C4-2B (cell line): Measurements from ENCODE around the gene ARRDC1.

ENCODE experiments used
- H3K27ac ChIP-seq: fragments of 450-650 bp; 2 replicates; pipeline ENCODE4 v1.5.1; 2017
- ZFX ChIP-seq: fragments of 450-650 bp; IDR thresholded peaks from 2 replicates; pipeline ENCODE4 v1.6.1; 2017
- TF ChIP-seq, protein P1 (sequence below): fragments of 450-650 bp; conservative IDR thresholded peaks from 2 replicates; pipeline ENCODE4 v1.5.1; 2017; ENCODE audit warnings: mild to moderate bottlenecking

The ARRDC1 gene

DNA sequence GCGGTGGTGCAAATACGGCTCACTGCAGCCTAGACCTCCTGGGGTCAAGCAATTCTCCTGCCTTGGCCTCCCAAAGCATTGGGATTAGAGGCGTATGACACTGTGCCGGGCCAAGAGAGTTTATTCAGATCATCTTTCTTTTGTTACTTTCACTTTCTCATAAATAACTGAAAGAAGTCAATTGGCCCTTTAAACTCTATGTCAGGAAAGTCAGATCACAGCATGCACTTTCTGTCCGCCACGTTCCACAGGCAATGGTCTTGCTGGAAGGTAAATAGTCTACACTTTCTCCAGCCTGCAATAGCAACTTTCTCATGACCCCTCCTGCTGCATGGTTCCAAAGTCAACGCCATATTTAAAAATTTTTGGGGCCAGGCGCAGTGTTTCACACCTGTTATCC lies 6.5 kb upstream of the ARRDC1 start:
- no peak for TF ChIP-seq ZFX
- TF ChIP-seq, protein P1, sequence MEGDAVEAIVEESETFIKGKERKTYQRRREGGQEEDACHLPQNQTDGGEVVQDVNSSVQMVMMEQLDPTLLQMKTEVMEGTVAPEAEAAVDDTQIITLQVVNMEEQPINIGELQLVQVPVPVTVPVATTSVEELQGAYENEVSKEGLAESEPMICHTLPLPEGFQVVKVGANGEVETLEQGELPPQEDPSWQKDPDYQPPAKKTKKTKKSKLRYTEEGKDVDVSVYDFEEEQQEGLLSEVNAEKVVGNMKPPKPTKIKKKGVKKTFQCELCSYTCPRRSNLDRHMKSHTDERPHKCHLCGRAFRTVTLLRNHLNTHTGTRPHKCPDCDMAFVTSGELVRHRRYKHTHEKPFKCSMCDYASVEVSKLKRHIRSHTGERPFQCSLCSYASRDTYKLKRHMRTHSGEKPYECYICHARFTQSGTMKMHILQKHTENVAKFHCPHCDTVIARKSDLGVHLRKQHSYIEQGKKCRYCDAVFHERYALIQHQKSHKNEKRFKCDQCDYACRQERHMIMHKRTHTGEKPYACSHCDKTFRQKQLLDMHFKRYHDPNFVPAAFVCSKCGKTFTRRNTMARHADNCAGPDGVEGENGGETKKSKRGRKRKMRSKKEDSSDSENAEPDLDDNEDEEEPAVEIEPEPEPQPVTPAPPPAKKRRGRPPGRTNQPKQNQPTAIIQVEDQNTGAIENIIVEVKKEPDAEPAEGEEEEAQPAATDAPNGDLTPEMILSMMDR = no peak
- H3K27ac ChIP-seq = no peak overlapping the region

DNA sequence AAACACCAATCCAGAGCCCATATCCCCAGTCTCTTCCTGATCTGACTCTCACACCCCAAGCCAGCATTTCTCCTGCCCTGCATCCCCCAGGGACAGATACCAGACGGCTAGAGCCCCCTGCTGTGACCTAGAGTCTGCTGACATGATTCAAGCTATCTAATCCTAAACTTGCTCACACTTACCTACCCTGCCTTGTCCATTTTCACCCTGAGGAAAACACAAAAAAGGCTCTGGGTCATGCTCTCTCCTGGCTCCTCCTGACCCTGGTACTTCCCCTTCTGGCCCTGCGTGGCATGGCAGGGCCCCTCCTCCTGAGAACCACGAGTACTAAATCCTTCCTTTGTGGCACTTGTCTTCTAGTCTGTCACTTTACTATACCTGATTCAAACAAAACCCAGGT lies 2.8 kb upstream of the ARRDC1 start:
- H3K27ac ChIP-seq = no peak overlapping the region
- TF ChIP-seq, protein P1 = no peak
- no peak for TF ChIP-seq ZFX

DNA sequence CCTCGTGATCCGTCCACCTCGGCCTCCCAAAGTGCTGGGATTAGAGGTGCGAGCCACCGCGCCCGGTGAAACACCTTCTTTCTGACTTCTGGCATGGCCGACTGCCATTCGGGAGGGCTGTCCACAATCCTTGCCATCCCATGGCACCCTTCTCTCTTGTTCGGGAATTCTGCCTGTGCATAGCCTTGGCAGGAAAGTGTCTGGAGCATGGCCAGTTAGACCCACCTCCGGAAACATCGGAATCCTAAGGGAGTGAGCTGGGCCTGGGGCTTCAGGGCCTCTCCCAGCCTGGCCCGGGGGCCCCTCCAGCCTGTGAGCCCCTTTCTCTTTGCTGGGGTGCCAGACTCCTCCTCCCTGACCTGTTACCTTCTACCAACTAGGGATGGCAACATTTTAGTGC lies 1.6 kb upstream of the ARRDC1 start:
- no peak for TF ChIP-seq ZFX
- TF ChIP-seq, protein P1 = no peak
- H3K27ac ChIP-seq = no peak overlapping the region

DNA sequence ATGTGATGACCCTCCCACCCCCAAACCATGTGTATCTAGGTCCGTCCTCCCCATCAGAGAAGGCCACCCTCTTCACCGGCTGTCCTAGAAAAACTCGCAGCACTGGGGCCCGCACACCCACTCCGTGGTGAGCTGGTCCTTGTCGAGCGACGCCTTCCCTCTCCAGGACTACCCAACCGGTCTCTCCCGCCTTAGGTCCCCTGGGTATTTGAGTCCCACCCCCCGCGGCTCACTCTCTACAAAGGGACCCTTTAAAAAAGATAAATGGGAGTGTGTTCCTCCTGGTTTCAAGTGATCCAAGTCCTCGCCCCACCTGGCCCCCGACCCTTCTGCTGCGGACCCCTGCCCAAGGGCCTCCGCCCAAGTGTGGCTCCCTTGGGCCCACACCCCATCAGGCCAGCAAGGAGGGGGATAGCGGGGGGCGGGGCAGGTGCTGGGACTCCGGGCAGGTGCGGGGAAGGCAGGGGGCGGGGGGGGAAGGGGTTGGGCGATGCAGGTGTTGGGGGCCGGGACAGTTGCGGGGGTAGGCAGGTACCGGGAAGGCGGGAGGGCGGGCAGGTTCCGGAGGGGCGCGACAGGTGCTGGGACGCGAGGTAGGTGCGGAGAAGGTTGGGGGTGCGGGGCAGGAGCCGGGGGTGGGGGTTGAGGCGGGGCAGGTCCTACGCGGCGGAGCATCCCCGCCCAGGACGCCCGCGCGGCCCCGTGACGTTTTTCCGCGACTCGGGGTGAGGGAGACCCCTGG lies 970 bp upstream of the ARRDC1 start:
- peak overlapping the region; percentile 32; the same call in 1 of the 2 replicates for H3K27ac ChIP-seq
- TF ChIP-seq, protein P1 = no peak
- TF ChIP-seq ZFX = no peak

DNA sequence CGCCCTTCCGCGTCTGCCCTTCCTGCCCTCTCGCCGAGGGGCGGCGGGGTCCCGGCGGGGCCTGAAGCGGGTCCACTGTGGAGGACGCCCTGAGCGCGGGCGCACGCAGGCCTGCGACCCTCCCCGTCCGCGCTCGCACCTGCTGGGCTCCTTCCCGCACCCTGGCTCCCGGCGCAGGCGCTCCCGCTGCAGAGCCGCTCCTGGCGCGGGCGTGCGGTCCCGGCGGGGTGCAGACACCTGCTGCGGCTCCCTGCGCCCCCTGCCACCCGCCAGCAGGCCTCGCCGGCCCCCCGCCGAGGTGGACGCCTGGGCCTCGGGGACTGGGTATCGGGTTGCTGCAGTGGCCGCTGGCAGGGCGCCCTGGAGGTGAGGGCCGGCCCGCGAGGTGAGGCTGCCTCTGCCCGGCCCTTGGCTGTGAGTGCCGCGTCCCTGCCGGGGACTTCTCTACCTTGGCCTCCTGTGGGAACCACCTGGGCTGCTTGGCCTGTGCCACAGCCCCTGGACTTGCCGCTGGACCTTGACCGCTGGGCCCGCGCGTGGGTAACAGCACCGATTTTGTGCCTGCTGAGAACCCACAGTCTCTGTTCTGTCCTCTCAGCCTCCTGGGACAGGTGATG lies 627 bp downstream of the ARRDC1 start:
- TF ChIP-seq, protein P1 = no peak
- peak; percentile 85 for TF ChIP-seq ZFX
- peak overlapping the region; percentile 94 for H3K27ac ChIP-seq

DNA sequence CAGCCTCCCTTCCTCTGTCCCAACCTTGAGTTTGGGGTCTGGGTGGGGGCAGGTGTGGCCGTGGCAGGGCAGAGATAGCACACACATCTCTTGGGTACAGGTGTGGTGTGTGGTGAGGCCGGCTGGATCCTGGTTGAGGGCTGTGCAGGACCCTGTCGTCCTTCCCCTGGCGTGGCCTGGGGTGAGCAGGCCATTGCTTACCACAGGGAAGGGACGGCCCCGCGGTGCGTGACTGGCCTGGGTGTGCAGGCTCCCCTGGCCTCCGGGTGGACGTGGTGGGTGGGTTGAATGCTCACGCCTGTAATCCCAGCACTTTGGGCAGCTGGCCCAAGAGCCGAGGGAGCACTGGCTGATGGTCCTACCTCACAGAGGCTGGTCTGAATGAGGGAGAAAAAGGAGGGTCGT lies 1.2 kb downstream of the ARRDC1 start:
- H3K27ac ChIP-seq = peak overlapping the region; percentile 94
- TF ChIP-seq ZFX = no peak
- TF ChIP-seq, protein P1 = no peak

DNA sequence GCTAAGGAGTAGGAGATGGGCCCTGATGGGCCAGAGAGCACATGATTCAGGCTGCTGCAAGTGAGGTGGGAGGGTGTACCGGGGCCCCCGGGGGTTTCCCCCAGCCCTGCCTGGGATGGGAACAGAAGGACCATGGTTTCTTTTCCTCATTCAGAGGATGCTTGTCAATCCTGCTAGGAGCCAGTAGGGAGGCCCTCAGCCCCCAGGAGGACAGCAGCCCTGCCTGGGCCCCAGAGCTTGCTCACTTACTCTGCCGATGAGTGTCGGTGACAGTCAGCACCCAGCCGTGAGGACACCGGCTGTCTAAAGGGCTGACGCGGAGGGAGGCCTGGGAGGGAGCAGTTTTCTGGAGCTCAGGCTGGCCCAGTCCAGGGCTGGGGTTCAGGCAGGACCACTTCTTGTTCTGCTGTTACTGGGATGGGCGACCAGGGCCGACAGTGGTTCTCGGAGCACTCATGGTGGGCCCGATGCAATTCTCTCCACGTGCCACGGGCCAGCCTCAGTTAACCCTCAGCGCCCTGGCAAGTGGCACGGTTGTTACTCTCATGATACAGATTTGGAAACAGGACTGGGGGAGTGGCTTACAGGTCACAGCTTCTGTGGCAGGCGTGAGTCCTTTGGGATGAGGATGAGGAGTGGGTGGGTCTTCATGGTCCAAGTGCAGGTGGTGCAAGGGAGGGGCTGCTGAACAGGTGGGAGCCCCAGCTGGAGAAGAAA lies 1.8 kb downstream of the ARRDC1 start:
- no peak for TF ChIP-seq ZFX
- TF ChIP-seq, protein P1 = no peak
- peak overlapping the region; percentile 94 for H3K27ac ChIP-seq
